Activated naive CD4-positive, alpha-beta T cell treated with Interleukin-2 at 50 U/mL for 16 hours (primary cell): ENCODE results near the gene GAL.
A peak's percentile ranks its signal among the peaks of the same experiment; 100 is the strongest.

ENCODE experiments used
- DNase-seq: peaks from one replicate; pipeline ENCODE4 v3.0.0-alpha.2; 2020

GAL gene

DNA sequence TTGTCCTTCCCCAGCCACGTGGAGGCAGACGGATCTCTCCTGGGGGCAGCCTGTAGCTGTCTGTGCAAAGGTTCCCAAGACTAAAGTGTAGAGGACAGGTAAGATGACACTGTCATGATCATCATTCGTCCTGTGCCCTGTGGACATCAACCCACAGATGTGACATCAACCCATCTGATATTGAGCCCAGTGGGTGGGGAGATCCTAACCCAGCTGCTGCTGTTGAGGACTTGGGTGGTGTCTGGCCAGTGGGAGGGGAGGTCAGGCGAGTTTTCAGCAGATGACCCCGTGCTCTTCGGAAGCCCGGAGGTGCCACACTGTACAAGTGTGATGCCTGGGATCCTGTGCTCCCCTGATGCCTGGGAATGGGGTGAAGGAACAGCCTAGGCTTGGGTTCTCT lies 1.2 kb upstream of the GAL start:
- no peak for DNase-seq

DNA sequence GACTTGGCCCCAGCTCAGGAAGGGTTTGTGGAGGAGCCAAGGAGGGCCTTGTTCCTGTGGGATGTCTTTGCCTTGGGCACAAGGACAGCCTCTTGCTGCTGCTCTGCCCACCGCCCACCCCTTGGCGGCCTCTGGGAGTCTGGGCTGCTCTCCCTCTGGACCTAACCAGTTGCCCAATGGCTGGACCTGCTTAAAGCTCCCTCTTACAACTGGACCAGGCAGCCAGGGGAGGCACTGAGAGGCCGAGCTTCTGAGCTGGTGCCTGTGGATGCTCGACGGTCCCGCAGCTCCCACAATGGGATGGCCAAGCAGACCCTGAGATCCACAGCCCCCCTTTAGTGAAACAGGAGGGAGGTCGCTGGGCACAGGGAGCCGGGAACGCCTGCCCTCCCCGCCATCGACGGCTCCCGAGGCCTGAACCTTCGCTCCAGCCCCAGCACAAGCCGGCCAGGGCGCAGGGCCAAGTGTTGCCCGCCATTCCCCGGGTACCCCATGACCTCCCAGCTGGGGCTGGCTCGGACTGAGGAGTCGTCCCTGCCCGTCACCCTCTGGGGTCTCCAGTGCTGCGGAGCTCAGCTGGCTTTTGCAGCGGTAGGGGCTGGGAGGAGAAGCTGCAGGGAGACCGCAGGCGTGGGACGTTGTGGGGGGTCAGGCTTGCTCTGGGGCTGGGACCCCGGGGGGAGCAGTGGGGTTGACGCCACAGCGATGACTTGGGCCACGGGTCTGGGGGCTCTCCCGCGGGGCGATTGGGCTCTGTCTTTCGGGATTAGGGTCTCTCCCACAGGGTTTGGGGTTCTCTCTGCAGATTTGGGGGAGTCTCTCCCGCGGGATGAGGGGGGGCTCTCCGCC lies 584 bp upstream of the GAL start:
- no peak for DNase-seq

DNA sequence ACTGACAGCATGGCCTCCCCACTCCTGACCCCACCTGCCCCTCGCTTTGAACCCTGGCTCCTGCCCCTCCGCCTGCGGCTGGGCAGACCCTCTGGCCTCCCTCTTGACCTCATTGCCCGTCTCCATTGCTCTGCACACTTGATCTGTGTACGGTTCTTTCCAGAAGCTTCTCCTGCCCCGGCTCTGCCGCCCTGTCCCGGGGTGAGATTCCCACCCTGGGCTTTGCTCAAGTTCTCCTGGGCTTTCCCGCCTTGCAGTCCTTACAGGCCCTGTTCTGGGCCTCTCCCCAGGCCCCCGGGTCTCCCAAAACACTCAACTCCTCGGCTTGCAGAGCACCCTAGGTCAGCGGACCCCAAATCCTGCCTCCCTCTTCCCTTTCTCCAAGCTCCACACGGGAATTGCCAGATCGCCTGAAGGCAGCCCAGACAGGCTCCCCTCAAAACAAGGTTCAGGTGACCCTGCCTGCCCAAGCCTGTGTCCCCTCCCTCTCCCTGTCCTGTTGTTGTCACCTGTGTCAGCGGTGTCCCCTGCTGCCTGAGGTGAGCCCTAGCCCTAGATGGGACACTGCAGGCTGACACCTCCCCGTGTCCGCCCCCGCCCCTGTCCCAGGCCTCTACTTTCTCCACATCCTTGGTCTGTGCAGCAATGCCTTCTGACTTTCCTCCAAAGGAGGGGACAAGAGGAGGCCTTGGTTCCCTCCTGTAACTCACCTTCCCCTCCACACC lies 1.5 kb downstream of the GAL start:
- DNase-seq = no peak

DNA sequence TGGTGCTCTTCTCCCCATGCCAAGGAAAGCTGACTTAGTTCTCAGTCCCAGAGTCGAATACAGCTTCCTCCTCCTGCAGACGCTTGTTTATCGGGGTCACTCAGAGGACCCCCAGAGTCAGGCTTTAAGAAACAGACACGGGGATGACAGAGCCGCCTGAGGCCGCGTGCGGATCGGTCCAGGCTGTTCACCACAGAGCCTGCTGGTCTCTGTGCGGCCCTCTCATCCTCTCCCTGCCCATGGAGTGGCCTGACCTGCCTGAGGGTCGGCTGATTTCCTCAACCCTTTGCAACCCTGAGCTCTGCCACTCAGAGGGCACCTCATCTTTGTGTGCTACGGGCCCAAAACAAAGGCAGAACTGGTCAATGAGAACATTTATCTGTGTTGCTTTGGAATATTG lies 2.1 kb downstream of the GAL start:
- no peak for DNase-seq

DNA sequence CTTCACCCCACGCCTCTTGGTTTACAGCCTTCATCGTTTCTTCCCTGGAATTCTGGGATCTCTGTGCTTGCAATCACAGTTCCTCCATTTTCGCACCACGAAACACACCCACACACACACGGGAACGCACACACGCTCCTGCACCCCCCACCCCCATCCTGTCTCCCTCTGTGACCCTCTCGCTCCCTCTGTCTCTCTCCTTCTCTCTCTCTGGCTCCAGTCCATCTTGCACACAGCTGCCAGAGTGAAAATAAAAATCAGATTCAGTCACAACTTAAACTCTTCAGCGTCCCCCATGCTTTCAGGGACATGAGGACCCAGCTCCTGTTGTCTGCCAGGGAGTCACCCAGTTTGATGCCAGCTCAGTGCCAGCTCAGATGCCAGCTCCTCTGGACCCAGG lies 3.0 kb downstream of the GAL start:
- no peak for DNase-seq

DNA sequence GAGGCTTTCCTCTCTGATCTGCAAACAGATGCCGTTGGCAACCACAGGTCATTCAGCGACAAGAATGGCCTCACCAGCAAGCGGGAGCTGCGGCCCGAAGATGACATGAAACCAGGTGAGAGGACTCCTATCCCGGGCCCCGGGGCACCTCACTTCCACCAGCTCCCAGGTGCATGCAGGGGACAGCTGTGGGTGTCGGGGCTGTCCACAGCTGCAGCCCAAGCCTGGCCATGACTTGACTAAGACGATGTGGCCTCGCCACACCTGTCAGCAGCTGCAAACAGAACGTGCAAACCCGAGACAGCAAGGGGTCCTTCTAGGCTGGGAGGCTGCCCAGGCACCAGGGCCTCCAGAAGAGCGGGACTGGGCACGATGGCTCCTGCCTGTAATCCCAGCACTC lies 3.6 kb downstream of the GAL start:
- DNase-seq = no peak

DNA sequence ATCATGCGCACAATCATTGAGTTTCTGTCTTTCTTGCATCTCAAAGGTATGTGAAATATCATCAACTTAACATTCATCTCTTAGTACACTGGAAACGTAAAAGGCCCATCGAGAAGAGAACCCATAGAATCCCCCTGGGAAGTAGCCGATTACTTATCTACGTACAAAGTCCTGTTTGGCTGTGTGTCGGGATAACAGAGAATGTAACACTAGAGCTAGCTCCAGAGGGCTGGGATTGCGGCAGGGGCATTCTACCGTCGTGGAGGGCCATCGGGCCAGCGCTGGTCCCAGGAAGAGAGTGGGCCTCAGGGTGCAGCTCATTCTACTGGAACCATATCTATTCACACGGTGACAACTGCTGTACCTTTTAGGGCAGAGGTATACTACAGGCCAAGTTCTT lies 4.5 kb downstream of the GAL start:
- no peak for DNase-seq

DNA sequence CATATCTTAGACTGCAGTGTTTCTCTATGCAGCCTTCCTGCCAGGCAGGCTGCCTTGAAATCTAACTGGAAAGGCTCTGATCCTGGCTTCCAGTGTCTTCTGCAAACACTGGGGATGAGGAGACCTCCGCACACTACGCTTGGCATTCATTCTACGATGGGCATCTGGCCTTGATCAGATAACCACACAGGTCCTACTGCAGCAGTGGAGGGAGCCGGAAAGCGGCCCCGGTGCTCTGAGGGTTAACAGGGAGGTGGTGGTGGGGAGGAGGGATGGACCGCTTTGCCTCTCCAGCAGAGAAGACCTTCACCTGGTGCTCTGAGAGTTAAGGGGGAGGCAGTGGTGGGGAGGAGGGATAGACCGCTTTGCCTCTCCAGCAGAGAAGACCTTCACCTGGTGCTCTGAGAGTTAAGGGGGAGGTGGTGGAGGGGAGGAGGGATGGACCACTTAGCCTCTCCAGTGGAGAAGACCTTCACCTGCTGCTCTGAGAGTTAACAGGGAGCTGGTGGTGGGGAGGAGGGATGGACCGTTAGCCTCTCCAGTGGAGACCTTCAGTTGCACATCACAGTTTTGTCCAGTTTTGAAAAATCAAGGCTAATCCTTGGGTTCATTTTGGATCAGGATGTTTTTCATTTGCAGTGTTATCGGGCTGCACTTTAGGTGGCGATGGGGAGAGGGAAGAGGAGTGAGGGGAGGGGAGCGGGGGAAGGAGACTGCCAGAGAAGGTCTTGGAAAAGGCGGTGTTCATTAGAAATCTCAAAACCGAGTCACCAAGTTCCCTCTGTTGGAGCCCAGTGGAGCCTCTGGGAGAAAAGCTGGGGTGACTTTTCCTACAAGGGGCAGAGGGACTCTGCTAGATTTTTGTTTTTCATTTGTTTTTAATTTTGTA lies 5.6 kb downstream of the GAL start:
- DNase-seq = no peak

DNA sequence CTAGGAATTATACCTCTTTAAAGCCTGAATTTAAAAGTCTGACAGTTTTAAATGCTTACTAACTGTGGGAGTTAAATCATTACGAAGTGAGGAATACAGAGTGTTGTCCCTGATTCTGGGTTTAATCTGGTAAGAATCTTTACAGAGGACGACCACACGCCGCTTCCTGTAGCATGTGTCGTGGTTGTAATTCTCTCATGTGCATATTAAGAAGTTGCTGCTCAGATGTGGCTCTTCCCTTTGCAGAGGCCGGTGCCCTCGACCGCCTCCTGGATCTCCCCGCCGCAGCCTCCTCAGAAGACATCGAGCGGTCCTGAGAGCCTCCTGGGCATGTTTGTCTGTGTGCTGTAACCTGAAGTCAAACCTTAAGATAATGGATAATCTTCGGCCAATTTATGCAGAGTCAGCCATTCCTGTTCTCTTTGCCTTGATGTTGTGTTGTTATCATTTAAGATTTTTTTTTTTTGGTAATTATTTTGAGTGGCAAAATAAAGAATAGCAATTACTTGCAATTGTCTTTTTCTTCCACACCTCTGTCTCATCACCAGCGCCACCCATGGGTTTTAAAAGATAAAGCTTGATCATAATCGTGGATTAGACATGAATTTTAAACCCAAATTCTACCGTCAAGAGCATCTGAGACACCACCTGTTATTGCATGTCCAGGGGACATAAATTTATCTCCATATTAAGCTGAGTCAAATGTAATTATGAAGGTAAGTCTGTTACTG lies 6.5 kb downstream of the GAL start:
- DNase-seq = peak; percentile 10

DNA sequence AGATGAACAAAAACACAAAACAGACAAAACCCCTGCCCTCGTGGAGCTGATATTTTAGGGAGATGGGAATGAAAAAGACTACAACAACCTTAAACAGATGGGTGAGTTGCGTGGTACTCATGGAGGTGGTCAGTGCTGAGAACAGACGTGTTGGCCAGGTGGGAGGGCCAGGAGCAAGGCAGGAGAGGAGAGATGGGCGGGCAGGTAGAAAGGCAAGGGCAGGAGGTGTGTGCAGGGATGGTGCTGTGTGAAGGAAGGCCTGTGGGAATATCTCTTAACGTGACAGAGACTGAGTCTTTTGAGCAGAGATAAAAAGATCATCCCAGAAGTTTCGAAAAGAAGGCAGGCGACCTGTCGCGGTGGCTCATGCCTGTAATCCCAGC lies 7.0 kb downstream of the GAL start:
- no peak for DNase-seq

DNA sequence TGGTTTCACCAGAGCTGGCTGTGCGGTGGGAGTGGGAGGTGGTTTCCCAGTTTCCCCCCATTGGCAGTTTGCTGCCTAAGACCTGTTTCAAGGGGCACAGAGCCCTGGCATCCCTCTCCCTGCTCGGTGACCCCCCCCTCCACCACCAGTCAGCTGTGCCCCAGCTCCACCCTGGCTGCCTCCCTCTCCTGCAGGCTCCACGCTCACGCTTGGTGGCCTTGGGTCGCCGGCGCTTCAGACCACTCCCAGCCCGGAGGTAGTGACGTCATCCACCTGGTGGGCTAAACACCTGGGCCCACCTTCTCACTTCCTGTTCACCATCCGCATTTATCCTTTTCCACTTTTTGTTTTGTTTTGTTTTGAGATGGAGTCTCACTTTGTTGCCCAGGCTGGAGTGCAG lies 7.8 kb downstream of the GAL start:
- DNase-seq = no peak

DNA sequence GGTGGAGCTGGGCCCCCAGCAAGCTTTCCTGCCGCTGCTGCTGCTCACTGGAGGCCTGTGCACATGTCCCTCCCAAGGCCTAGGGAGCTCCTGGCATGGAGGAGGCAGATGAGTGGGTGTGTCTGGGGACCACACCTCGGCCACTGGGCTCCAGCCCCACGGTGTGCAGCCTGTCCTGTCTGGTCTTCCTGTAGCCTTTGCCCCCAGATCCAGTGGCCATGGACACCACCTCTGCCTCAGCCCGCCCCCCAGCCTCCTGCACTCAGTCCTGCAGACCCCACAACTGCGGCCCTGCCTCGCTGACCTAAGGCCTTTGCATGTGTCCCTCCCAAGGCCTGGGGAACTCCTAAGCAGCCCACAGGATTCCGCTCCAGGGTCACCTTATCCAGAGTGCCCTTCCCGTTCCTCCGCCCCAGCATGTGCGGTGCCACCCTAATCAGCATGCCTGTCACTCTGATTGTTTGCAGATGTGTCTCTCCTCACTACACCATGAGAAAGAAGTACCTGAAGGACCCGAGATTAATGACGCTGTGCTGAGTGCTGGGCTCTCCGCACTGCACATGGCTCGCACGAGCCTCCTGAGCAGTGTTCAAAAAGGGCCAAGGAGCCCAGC lies 8.6 kb downstream of the GAL start:
- no peak for DNase-seq

DNA sequence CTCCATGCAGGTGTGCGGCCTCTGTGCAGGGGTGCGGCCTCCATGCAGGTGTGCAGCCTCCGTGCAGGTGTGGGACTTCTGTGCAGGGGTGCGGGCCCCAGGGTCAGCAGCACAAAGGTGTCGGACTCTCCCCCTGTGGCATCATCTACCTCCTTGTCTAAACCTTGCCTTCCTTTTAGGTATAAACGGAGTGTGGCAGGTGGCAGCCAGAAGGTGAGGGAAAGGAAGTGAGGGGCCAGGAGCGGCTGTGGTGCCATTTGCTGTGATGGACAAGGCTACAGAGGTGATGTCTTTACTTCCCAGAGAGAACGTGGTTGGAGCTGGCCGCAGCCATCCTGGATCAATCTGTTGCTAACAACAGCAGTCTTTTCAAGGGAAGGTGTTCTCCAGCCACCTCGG lies 9.1 kb downstream of the GAL start:
- DNase-seq = no peak

DNA sequence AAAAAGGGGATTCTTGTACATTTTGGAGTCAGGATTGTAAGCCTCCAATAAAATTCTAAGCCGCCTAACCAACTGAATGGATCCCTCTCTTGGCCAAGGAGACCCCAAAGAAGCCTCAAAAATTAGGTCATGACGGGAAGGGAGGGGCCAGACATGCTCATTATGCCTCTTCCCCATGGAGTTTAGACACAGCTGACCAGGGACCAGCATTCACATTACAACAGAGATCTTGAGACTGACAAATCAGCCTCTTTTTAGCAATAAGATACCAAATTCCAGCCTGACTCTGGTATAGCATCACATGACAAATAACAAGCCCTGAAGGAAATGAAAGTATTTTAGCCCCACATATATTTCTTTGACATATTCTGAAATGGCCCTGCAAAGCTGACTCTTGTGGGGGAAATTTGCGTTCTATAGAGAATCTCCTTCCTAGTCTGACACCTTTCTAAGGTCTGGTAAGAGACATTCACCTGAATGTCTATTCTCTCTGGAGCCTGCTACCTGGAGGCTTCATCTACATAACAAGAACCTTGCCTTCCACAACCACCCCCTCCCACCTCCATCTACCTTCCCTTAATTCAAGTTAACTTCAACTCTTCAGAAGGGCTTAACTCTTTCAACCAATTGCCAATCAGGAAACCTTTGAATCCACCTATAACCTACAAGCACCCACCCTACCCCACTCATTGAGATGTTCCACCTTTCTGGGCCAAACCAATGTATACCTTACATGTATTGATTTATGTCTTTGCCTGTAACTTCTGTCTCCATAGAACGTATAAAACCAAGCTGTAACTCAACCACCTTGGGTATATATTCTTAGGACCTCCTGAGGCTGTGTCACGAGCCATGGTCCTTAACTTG lies 10.3 kb downstream of the GAL start:
- no peak for DNase-seq

DNA sequence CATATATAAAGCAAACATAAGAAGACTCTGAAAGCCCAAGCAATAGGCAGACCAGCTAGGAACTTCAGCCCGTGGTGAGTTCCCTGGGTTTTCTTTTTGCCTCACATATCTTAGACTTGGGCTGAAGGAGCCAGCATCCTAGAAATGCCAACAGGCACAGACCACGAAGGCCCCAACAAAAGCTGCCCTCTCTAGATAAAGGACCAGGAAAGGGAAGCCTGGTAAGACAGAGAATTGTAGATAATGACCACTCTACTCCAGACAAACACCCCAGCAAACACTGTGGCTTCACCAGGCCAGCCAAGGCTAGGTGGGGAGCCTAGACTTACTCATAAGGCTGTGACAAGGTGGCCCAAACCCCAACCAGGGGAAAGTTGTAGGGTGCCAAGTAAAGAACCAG lies 11.2 kb downstream of the GAL start:
- no peak for DNase-seq

DNA sequence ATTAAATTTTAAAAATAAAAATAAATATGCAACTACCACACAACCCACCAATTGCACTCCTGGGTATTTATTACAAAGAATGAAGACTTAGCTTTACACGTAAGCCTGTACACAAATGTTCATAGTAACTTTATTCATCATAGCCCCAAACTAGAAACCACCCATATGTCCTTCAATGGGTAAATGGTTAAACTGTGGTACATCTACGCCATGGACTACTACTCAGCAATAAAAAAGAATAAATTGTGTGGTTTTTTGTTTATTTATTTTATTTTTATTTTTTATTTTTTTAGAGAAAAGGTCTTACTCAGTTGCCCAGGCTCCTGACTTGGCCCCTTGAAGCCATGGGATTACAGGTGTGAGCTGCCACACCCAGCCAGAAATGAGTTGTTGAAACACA lies 14.6 kb downstream of the GAL start:
- DNase-seq = no peak

DNA sequence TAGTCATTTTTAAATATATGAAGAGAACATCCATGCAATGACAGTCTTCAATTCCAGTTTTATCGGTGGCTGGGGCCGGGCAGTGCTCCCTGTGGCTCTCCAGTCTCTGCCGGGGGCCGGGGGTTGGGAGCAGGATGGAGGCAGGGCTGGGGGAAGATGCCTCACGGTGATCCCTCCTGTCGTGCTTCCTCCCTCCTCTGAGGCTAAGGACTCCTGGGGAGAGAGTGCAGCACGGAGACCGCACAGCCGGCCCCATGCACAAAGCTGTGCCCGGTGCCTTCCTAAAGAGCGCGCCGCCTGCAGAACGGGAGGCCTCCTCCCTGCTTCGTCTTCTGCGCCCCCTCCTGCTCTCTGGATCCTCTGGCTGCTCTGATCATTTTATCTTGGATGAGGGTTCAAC lies 20.5 kb downstream of the GAL start:
- DNase-seq = no peak

DNA sequence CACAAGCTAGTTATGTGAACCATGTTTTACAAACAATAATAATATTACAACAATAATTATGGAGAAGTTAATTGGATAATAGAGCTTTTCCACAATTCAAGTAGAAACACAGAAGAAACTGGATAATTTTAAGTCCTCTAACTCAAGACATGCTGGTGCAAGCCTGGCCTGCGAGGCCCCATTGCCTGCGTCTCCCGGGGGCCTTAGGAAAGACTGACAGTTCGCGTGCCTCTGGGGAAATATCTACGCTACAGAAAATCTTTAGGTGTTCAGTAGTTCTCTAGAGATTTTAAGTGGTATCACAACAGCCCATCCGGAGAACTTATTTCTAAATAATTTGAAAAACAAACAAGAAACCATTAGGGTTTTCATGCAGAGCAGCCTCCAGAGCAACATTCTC lies 23.2 kb downstream of the GAL start:
- no peak for DNase-seq

DNA sequence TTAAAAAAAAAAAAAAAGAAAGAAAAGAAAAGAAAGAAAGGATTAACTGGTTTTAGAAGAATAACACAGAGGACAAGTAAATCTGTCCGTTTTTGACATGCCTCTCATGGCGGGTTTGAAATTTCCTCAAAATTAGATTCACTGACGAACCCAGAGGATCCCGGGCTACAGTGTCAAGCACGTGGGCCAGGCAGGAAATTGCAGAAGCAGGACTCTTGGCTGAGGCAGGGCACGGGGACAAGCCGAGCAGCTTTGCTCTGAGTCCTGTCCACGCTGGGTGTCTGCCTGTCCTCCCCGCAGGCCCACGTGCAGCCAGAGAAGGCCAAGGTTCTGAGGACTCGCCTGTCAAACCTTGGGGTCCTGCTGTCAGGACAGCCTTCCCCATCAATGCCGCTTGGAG lies 24.7 kb downstream of the GAL start:
- DNase-seq = no peak

DNA sequence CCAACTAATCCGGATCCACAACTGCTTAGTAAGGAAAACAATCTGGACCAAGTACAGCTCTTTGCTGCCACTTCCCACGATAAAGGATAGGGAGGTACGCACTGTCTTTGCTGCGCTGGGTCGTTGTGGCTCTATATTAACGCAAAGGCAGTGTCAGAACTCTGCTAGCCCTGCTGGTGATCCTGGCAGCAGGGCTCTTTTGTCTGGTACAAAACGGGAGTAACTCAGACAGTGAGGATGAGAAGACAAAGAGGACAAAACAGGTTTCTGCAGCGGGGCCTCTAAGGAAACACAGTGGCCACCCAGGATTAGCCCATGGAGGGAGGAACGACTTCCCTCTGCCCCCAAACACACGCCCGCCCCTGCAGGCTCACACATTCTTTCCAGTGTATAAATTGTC lies 26.1 kb downstream of the GAL start:
- DNase-seq = no peak

DNA sequence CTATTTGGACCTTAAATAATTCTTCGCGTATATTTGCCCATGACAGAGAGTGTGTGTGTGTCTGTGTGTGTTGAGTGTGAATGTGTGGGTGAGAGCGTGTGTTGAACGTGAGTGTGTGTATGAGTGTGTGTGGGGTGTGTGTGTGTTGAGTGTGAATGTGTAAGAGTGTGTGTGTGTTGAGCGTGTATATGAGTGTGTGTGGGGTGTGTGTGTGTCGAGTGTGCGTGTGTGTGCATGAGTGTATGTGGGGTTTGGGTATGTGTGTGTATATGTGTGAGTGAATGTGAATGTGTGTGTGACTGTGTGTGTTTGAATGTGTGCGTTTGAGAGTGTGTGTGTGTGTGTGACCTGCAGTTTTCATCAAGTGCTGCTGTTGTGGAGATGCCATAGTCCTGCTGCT lies 26.8 kb downstream of the GAL start:
- no peak for DNase-seq
